ENCODE measurements around the gene CD160. TPM values are rescaled to one million over a fixed set of nuclear protein-coding genes. Genes with fewer than 3 reads are reported as not detected.

The CD160 gene
- total and polyA plus RNA-seq, 2 of the 13 experiments (the other 11 are each of a cell fraction or from before 2014, with no cell fraction given), result 0.09 TPM; not detected in 1

GRCh38 chr1:145720878-145721671 is 1.8 kb downstream of the CD160 start (continued):
- TF ChIP-seq ZNF407 (CRISPR knock-in tag; IDR thresholded peaks at IDR 0.05; ENCODE audit: not compliant biosample characterization) (peak; percentile 33), ZBTB7B (CRISPR knock-in tag; IDR thresholded peaks at IDR 0.05) (peak; percentile 54; the same call in 1 of the 2 replicates), CHCHD3 (CRISPR knock-in tag; IDR thresholded peaks at IDR 0.05) (no peak), CEBPZ (IDR thresholded peaks at IDR 0.05; ENCODE audit: low read length) (no peak), YY1 (IDR thresholded peaks at IDR 0.05; ENCODE audit: insufficient read depth, insufficient replicate concordance, low read depth, low read length) (peak; percentile 43), REPIN1 (CRISPR knock-in tag; IDR thresholded peaks at IDR 0.05; ENCODE audit: borderline replicate concordance, low read depth) (no peak), ZNF101 (CRISPR knock-in tag; IDR thresholded peaks at IDR 0.05; ENCODE audit: borderline replicate concordance, low read depth) (no peak), RFXANK (CRISPR knock-in tag; IDR thresholded peaks at IDR 0.05) (no peak), EED (CRISPR knock-in tag; IDR thresholded peaks at IDR 0.05) (peak; percentile 86), CHD2 (IDR thresholded peaks at IDR 0.05; ENCODE audit: low read depth, low read length) (0 out of 2 replicates have a peak, but pooled peaks have one; percentile 29), PAF1 (CRISPR knock-in tag; IDR thresholded peaks at IDR 0.05) (no peak), LBX2 (CRISPR knock-in tag; IDR thresholded peaks at IDR 0.05; ENCODE audit: borderline replicate concordance) (0 out of 2 replicates have a peak, but pooled peaks have one; percentile 29)
